GM23248 (cell line): ENCODE measurements around the gene ERCC1.

ENCODE experiments used
- EZH2 ChIP-seq: fragments of 200-600 bp; sonication (generic); IDR thresholded peaks from 2 replicates; pipeline ENCODE4 v1.6.1; 2018; ENCODE audit warnings: antibody characterized with exemption, mild to moderate bottlenecking; ENCODE audit not compliant: insufficient read depth, poor library complexity, severe bottlenecking
- EZH2phosphoT487 ChIP-seq: fragments of 200-600 bp; sonication (generic); IDR thresholded peaks from 2 replicates; pipeline ENCODE4 v1.6.1; 2018; ENCODE audit warnings: antibody characterized with exemption, moderate library complexity, mild to moderate bottlenecking, low read depth; ENCODE audit not compliant: insufficient read depth

GRCh38 chr19:45418802-45419201 lies 4.9 kb downstream of the ERCC1 start:
- no peak for TF ChIP-seq EZH2
- no peak for TF ChIP-seq EZH2phosphoT487
